LHCN-M2 (cell line): ENCODE results near the gene ISYNA1. TPM values are rescaled to one million over a fixed set of nuclear protein-coding genes. Genes with fewer than 3 reads are reported as not detected.
A peak's percentile ranks its signal among the peaks of the same experiment; 100 is the strongest.

ENCODE experiments used
- DNase-seq: peaks from one replicate; pipeline ENCODE4 v3.0.0-alpha.2; 2012; ENCODE audit warnings: low read depth
- polyA plus RNA-seq: library from polyadenylated mRNA; unstranded; fragments of >200 nt; gene quantifications from one replicate; pipeline ENCODE4 v1.2.1, GENCODE V29; 2012; ENCODE audit warnings: missing spikeins
- total RNA-seq: library from RNA; depleted of rRNA; stranded (reverse); fragments of >200 nt; gene quantifications from 2 replicates; pipeline ENCODE4 v1.2.3, GENCODE V29; 2014; rRNA removed

Gene ISYNA1
- total RNA-seq: 0.83 and 0.86 TPM in 2 replicates
- polyA plus RNA-seq: 1.8 TPM

DNA sequence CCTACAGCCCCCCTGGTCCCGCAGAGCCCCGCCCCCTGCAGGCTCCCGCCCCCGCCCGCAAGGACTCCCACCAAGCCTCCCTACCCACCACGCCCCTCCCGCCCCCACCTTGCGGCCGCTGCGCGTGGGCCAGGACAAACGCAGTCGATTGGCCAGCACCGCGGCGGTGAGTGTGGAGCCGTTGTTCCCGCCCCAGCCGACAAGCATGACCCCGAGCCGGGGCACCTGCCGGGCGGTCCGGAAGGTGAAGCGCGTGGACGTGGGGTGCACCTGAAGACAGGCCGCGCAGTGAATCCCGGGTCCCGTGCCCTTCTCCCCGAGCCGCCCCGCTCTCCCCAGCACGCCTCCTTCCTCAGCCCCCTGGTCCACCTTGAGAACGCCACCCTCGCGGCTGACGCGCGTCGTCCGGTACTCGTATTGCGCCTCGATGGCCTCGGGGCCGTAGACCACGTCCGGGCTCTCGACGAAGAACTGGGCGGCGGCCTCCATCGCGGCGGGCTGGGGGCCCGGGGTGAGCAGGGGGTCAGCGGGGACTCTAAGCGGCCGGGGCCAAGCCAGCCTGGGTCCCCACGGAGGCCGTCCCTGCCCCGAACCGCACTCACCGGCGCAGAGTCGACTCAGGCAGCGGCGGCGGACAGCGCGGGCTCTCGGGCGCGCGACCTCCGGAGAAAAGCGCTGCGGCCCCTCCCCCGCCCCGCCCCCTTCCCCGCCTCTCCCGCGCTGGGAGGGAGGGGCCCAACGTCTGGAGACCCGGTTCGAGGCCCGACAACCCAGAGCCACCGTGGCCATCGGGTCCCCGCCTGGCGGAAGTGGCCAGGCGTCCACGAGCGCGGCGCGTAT, at the start of gene ISYNA1:
ISYNA1 (minus strand) TSS at position 643 of the 840 bp plus-strand sequence; CDS start at position 489, 154 bp downstream.
- no peak for DNase-seq

DNA sequence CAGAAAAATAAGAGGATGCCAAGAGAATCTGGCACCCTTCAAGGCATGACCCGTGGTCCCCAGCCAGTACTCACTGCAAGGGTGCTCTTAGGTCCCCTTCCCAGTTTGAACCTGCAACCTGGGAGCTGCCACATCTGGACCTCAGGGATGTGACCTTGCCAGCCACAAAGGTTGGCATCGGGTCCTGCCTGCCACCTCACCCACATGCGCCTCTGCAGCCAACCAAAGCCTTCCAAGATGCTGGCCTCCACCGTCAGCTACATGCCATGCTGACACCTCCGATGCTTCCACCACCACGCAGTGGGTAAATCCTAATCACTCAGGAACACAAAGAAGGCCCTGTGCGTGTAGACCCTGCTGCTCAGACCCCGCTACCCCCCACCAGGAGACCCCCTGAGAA, 48.8 kb upstream of the ISYNA1 start:
- no peak for DNase-seq

DNA sequence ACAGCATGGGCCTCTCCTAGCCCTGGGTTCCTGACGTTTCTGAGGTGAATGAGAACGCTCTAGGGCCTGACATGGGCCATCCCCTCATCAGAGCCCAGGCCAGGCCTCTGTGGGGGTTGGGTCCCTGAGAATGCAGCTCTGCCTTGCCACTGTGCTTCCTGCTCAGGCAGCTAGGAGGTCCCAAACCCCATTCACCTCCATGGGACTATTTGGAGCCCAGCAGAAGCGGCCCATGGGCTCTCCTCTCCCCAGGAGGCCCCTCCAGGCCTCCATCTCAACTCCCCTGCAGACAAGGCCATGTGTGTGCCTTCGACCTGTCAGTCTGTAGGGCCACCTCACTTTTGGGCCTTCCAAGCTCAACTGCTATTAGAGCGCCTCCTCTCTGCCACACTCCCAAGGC, 47.1 kb upstream of the ISYNA1 start:
- no peak for DNase-seq

GRCh38 chr19:18483119-18483890, 45.4 kb upstream of the ISYNA1 start:
- no peak for DNase-seq

DNA sequence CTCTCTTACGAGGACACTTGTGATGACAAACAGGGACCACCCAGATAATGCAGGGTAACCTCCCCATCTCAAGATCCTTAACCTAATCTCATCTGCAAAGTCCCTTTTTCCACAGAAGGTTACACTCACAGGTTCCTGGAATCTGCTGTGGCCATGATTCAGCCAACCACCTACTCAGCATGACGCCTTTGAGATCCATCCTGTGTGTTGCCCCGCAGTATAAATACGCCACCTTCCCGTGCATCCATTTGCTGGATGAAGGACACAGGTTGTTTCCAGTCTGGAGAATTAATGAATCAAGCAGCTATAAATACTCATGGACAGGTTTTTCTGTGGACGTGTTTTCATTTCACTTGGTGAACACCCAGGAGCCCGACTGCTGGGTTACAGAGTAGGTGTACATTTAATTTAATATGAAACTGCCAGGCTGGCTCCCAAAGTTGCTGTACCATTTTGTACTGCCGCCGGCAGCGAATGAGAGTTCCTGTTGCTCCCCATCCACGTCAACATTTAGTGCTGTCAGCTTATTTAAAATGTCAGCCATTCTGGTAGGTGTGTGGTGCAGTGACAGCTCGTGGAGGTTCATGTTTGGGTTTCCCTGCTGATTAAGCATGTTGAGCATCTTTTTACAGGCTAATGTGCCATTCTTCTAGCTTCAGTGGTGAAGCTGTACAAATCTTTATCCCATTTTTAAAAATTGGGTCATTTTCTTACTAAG, 43.7 kb upstream of the ISYNA1 start:
- DNase-seq: no peak

DNA sequence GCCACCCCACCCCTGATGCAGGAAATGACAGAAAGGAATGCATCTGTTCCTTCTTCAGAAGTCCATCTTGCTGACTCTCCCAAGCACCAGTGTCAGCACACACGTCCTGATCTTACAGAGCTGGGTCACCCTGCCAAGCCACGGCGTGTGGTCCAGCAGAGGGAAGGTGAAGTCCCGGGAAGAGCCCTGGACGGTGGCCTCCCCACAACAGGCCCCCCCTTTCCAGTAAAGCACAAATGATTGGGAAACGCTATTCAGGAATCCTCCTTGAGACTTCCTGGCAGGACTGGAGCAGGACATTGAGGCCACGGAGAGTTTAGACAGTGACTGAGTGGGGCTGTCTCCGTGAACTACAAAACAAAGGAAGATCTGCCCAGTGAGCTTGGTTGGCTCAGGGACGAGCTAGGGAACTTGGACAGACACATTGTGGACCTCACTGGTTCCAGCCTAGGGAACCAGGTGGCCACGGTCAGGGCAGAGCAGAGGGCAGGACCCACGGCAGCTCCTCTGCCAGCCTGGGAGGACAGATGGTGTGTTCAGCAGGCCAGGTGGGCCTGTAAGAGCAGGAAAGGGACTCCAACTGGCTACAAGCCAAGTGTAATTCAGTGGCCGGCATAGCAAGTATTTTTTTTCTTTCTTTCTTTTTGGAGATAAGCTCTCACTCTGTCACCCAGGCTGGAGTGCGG, 42.2 kb upstream of the ISYNA1 start:
- DNase-seq: peak; percentile 47

GRCh38 chr19:18478545-18479311, 40.8 kb upstream of the ISYNA1 start:
- peak; percentile 75 for DNase-seq

GRCh38 chr19:18477974-18478373, 40.0 kb upstream of the ISYNA1 start:
- DNase-seq: no peak

- DNase-seq: no peak
These were observed 39.3 kb upstream of the ISYNA1 start for GRCh38 chr19:18477042-18477779.

DNA sequence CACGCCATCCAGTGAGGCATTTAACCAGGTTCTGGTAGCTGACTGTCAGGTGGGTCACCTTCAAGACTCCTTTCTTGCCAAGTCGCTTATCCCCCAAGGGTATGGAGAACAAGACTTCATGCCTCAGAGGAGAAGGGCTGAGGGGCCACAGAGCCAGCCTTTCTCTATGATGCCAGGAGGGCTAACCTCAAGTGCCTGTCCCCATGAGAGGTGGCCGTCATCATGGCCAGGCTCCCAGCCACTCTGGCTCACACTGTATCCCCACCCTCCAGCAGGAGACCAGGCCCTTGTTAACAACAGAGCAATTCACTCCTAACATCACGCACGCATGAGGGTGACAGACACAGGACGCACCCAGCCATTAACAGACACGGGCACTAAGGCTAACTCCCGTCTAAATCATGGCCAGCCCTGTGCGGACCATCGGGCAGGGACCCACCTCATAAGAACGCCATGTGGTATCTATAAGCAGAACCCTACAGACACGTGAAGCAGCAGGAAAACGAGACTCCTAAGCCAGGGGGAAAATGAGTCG, 38.6 kb upstream of the ISYNA1 start:
- DNase-seq: no peak

DNA sequence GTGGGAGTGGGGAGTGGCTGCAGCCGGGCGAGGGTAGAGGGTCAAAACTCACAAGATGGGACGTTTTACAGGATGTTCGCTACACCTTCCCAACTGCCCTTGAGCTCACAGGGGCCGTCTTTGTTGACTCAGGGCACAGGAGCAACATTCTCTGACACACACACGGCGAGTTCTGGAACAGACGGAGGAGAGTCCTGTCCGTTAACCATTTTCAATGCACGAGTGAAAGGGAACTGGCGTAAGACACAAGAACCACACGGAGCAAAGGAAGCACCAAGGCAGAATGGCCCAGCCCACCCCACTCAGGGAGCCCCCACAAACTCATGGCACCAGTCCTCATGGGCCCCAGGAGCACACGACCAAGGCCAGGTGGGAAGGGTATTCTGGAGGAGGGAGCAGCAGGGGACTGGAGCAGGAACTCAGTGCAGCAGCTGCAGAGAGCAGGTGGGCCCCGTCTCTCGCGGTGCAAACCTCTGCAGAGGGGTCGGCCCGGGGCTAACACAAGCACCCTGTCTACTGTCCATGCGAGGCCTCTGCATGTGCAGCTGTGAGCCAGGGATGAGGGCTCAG, 37.9 kb upstream of the ISYNA1 start:
- DNase-seq: no peak

GRCh38 chr19:18475004-18475453, 37.1 kb upstream of the ISYNA1 start:
- no peak for DNase-seq

GRCh38 chr19:18474366-18474887, 36.5 kb upstream of the ISYNA1 start:
- DNase-seq: no peak

- DNase-seq: no peak
These were observed 35.8 kb upstream of the ISYNA1 start for GRCh38 chr19:18473706-18474087.

- no peak for DNase-seq
These were observed 35.2 kb upstream of the ISYNA1 start for GRCh38 chr19:18473003-18473705.

DNA sequence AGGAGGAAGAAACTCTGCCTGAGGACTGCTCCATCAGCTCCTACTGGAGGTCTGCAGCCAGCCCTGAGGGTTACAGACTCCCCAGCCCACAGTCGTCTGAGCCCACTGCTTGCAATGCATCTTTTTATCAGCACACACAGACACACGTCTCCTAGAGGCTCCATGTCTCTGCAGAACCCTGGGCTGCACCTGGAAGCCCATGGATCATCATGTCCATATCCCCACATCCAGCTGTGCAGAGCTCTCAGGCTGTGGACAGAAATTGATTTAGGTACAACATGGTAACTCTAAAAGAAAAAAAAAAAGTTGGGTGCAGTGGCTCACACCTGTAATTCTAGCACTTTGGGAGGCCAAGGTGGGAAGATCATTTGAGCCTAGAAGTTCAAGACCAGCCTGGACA, 32.9 kb upstream of the ISYNA1 start:
- DNase-seq: no peak

DNA sequence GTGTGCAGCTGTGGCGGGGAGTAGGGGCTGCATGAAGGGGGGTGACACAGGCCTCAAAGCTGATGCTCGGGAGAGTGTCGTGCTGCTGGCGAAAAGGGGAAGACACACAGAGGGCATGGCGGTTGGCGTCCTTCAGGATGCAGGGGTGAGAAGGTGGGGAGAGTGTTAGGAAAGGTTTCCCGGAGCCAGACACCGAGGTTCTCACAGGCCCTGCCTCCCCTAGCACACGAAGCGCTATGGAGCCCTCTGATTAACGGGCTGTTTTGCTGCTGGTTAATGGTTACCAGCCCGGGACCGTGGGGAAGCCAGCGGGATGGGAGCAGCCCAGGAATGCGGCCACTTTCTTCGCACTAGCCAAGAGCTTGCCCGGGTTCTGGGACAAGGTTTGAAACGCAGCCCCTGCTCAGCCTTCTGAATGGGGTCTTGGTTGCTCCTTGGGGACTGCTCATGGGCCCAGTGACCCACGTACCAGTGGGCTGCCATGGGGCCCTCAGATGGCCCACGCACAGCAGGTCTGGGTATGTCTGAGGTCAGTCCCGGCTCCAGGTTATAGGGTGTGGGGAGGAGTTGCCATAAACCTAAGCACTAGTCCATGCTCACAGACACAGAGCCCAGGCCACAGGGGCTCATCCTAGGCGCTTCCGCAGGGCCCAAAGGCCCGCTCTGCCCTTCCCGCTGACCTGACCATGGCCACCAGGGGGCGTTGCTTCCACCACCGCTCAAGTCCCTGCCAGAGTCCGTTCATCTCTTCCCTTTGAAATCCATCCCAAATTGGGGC, 31.3 kb upstream of the ISYNA1 start:
- DNase-seq: peak; percentile 51

DNA sequence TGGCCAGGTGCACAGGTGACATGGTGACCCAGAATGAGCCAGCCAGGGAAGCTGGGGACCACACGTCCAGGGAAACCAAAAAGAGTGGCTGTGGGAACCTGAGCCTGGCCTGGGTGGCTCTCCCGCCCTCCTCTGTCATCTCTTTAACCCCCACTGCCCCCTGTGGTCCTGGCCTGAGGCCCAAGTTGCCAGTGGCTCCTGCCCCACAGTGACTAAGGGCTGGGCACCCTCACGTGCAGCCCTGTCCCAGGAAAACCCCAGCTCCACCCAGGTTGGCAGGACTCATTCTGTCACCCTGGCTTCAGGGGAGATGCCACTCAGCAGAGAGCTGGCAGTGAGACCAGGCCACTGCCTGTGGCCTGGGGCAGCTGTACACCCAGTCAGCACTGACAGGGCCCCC, 30.6 kb upstream of the ISYNA1 start:
- no peak for DNase-seq
